DND-41 (cell line): ENCODE measurements around the gene DRICH1.
A peak's percentile ranks its signal among the peaks of the same experiment; 100 is the strongest.

Experiments
- ATAC-seq: fragments of 200-7000 bp; cut with Tn5 transposase; 3 replicates; pipeline ENCODE4 v1.9.1; 2021; ENCODE audit warnings: low read depth; ENCODE audit not compliant: insufficient read depth
- DNase-seq: peaks from one replicate; pipeline ENCODE4 v3.0.0-alpha.2; 2020
- H2AFZ ChIP-seq: 2 replicates; pipeline ENCODE4 v1.6.0; 2012; ENCODE audit warnings: low read depth, low read length
- H3K27ac ChIP-seq: 2 replicates; pipeline ENCODE4 v1.5.1; 2012; ENCODE audit warnings: low read length, inconsistent platforms
- H3K27me3 ChIP-seq: fragments of 200-600 bp; sonication (generic); 2 replicates; pipeline ENCODE4 v1.6.0; 2012; ENCODE audit warnings: low read length, mild to moderate bottlenecking, inconsistent platforms; ENCODE audit not compliant: insufficient read depth, poor library complexity
- H3K36me3 ChIP-seq: 2 replicates; pipeline ENCODE4 v1.5.1; 2012; ENCODE audit warnings: low read length, inconsistent platforms; ENCODE audit not compliant: insufficient read depth
- H3K4me1 ChIP-seq: 2 replicates; pipeline ENCODE4 v1.5.1; 2012; ENCODE audit warnings: mild to moderate bottlenecking, low read length; ENCODE audit not compliant: insufficient read depth
- H3K4me2 ChIP-seq: 2 replicates; pipeline ENCODE4 v1.6.0; 2012; ENCODE audit warnings: mild to moderate bottlenecking, moderate library complexity, low read length, inconsistent platforms; ENCODE audit not compliant: insufficient read depth
- H3K4me3 ChIP-seq, 2 experiments: fragments of 200-600 bp in 1 of 2; shearing (Covaris generic) in 1 of 2; 2 replicates each; pipeline ENCODE4 v1.5.1; 2012 to 2016; ENCODE audit warnings: inconsistent platforms in 2 of 2, low read length in 2 of 2, mild to moderate bottlenecking in 2 of 2, low read depth in 1 of 2, moderate library complexity in 1 of 2
- H3K79me2 ChIP-seq: 2 replicates; pipeline ENCODE4 v1.6.0; 2012; ENCODE audit warnings: low read length, inconsistent platforms; ENCODE audit not compliant: insufficient read depth
- H3K9ac ChIP-seq: 2 replicates; pipeline ENCODE4 v1.6.0; 2012; ENCODE audit warnings: low read depth, mild to moderate bottlenecking, inconsistent platforms, low read length, moderate library complexity
- H3K9me3 ChIP-seq: 2 replicates; pipeline ENCODE4 v1.5.1; 2012; ENCODE audit warnings: low read length, moderate library complexity, mild to moderate bottlenecking, inconsistent platforms; ENCODE audit not compliant: insufficient read depth, severe bottlenecking
- H4K20me1 ChIP-seq: 2 replicates; pipeline ENCODE4 v1.6.0; 2012; ENCODE audit warnings: low read length; ENCODE audit not compliant: insufficient read depth
- CTCF ChIP-seq: IDR thresholded peaks from 2 replicates; pipeline ENCODE4 v1.5.1; 2012; ENCODE audit warnings: borderline replicate concordance, low read length, moderate library complexity, mild to moderate bottlenecking; ENCODE audit not compliant: poor library complexity, severe bottlenecking; ENCODE audit errors: extremely low read depth
- EZH2 ChIP-seq: IDR thresholded peaks from 3 replicates; pipeline ENCODE4 v1.6.1; 2012; ENCODE audit warnings: borderline replicate concordance, low read depth, mild to moderate bottlenecking, moderate library complexity, low read length, inconsistent platforms; ENCODE audit not compliant: severe bottlenecking

Gene DRICH1

GRCh38 chr22:23569291-23569690 is 62.8 kb downstream of the DRICH1 start:
- no peaks in the 10 kb centered on the region for H3K36me3 ChIP-seq
- peaks cover 26% of the 10 kb centered on the region for H3K27me3 ChIP-seq
- no peaks in the 10 kb centered on the region for H3K9me3 ChIP-seq
- peaks cover 29% of the 10 kb centered on the region for H3K4me1 ChIP-seq
- no peak overlapping the region for H3K4me3 ChIP-seq
- peaks cover 7% of the 10 kb centered on the region; the same call in 1 of the 2 replicates for H3K79me2 ChIP-seq
- no peak overlapping the region for H3K4me2 ChIP-seq
- peaks cover 14% of the 10 kb centered on the region; the same call in 1 of the 2 replicates for H4K20me1 ChIP-seq
- H3K9ac ChIP-seq = no peak overlapping the region
- DNase-seq = peak; percentile 4
- ATAC-seq = no peak
- no peak overlapping the region for H3K27ac ChIP-seq
- no peak overlapping the region for H2AFZ ChIP-seq
- no peak for TF ChIP-seq CTCF

- H3K79me2 ChIP-seq = peaks cover 17% of the 10 kb centered on the region; the same call in 1 of the 2 replicates
- peaks cover 32% of the 10 kb centered on the region for H3K4me1 ChIP-seq
- peak overlapping the region; percentile 52 for H3K9ac ChIP-seq
- H3K36me3 ChIP-seq = no peaks in the 10 kb centered on the region
- ATAC-seq (no peak), DNase-seq (no peak)
- H2AFZ ChIP-seq = no peak overlapping the region; the same call in 1 of the 2 replicates
- TF ChIP-seq CTCF (no peak), EZH2 (no peak)
- H4K20me1 ChIP-seq = peaks cover 14% of the 10 kb centered on the region; the same call in 1 of the 2 replicates
- H3K9me3 ChIP-seq = no peaks in the 10 kb centered on the region
- peaks cover 26% of the 10 kb centered on the region for H3K27me3 ChIP-seq
- H3K27ac ChIP-seq = peak overlapping the region; percentile 67
- peak overlapping the region; percentile 71 for H3K4me2 ChIP-seq
- peak overlapping the region in 1 of 2 experiments; percentile 57; a peak in 2 of 4 replicates for H3K4me3 ChIP-seq
These were observed 65.2 kb downstream of the DRICH1 start for GRCh38 chr22:23566705-23567475.

- peak overlapping the region; percentile 9 to 57; a peak in 3 of 4 replicates for H3K4me3 ChIP-seq
- H3K9ac ChIP-seq = peak overlapping the region; percentile 52
- peaks cover 26% of the 10 kb centered on the region for H3K27me3 ChIP-seq
- DNase-seq (peak; percentile 59), ATAC-seq (peak; percentile 43)
- H3K27ac ChIP-seq = peak overlapping the region; percentile 69
- peaks cover 14% of the 10 kb centered on the region; the same call in 1 of the 2 replicates for H4K20me1 ChIP-seq
- no peaks in the 10 kb centered on the region for H3K36me3 ChIP-seq
- peak overlapping the region; percentile 52 for H2AFZ ChIP-seq
- H3K4me1 ChIP-seq = peaks cover 32% of the 10 kb centered on the region
- H3K79me2 ChIP-seq = peaks cover 17% of the 10 kb centered on the region; the same call in 1 of the 2 replicates
- peak overlapping the region; percentile 71 for H3K4me2 ChIP-seq
- no peaks in the 10 kb centered on the region for H3K9me3 ChIP-seq
- TF ChIP-seq EZH2 = peak; percentile 95
- TF ChIP-seq CTCF = no peak
These were observed 66.0 kb downstream of the DRICH1 start for GRCh38 chr22:23565915-23566704.
